ENCODE measurements around the gene AKAP9.
"Not testable (repeated sequence)": the region's sequence is repeated elsewhere in the genome, so short reads cannot be mapped to it uniquely, and the experiment has no call there.

The AKAP9 gene

GRCh38 chr7:92072121-92072520, 131.5 kb downstream of the AKAP9 start:
- no peak for FAIRE-seq

- no peak for FAIRE-seq
Observed at GRCh38 chr7:92072708-92073107, 132.0 kb downstream of the AKAP9 start.

GRCh38 chr7:92075455-92076158, 134.9 kb downstream of the AKAP9 start:
- FAIRE-seq = no peak

- FAIRE-seq = peak; percentile 60
Observed at GRCh38 chr7:92076509-92076908, 135.8 kb downstream of the AKAP9 start.

GRCh38 chr7:92083922-92084321, 143.3 kb downstream of the AKAP9 start:
- not testable (repeated sequence) for FAIRE-seq

- no peak for FAIRE-seq
Observed at GRCh38 chr7:92088266-92088665, 147.6 kb downstream of the AKAP9 start.

- no peak for FAIRE-seq
Observed at GRCh38 chr7:92092210-92092609, 151.5 kb downstream of the AKAP9 start.

GRCh38 chr7:92095380-92095779, 154.7 kb downstream of the AKAP9 start:
- FAIRE-seq = no peak

- no peak for FAIRE-seq
Observed at GRCh38 chr7:92100534-92100933, 159.9 kb downstream of the AKAP9 start.

GRCh38 chr7:92102862-92103261, 162.2 kb downstream of the AKAP9 start:
- FAIRE-seq = not testable (repeated sequence)

- FAIRE-seq = no peak
Observed at GRCh38 chr7:92108821-92109220, 168.2 kb downstream of the AKAP9 start.

- FAIRE-seq = no peak
Observed at GRCh38 chr7:92110857-92111256, 170.2 kb downstream of the AKAP9 start.

- FAIRE-seq = no peak
Observed at GRCh38 chr7:92115821-92116220, 175.2 kb downstream of the AKAP9 start.

GRCh38 chr7:92116949-92117348, 176.3 kb downstream of the AKAP9 start:
- no peak for FAIRE-seq

- no peak for FAIRE-seq
Observed at GRCh38 chr7:92119213-92119759, 178.6 kb downstream of the AKAP9 start.

GRCh38 chr7:92121681-92122080, 181.0 kb downstream of the AKAP9 start:
- FAIRE-seq = no peak

- FAIRE-seq = no peak
Observed at GRCh38 chr7:92131093-92131492, 190.4 kb downstream of the AKAP9 start.

GRCh38 chr7:92131764-92132330, 191.2 kb downstream of the AKAP9 start:
- FAIRE-seq = no peak

GRCh38 chr7:92133133-92133736, 192.6 kb downstream of the AKAP9 start:
- no peak for FAIRE-seq

- FAIRE-seq = no peak
Observed at GRCh38 chr7:92133737-92134270, 193.1 kb downstream of the AKAP9 start.

- FAIRE-seq = no peak
Observed at GRCh38 chr7:92134271-92135051, 193.8 kb downstream of the AKAP9 start, which contains the start of gene CYP51A1. CYP51A1 (minus strand) TSS chr7:92134477; CDS start chr7:92134364, 113 bp downstream.

- no peak for FAIRE-seq
Observed at GRCh38 chr7:92135052-92135889, 194.6 kb downstream of the AKAP9 start.
